Endothelial cell of umbilical vein (primary cell): Measurements from ENCODE around the gene SLC19A1. TPM values are rescaled to one million over a fixed set of nuclear protein-coding genes. Genes with fewer than 3 reads are reported as not detected.

ENCODE experiments used
- BruUV-seq: library from RNA; stranded (reverse); fragments of 400-500 nt; replicated peaks from 2 replicates; lab custom pipeline; 2021; lab: Mats Ljungman, UMichigan
- CTCF ChIA-PET: fragments of 300-600, 350-600 bp; sonication (Branson Sonifier 250); formaldehyde crosslinking; loops from one replicate; lab custom pipeline; 2021; ENCODE audit warnings: antibody characterized with exemption, inconsistent platforms; lab: Charles Lee
- POLR2A ChIA-PET: fragments of 300-600, 350-600 bp; sonication (Branson Sonifier 250); formaldehyde crosslinking; loops from one replicate; lab custom pipeline; 2021; ENCODE audit warnings: antibody characterized with exemption, inconsistent platforms; lab: Charles Lee
- DNase-seq: peaks from one replicate; pipeline ENCODE4 v3.0.0-alpha.2; 2011; ENCODE audit warnings: low read depth, low spot score
- FAIRE-seq: peaks from 2 replicates; lab custom pipeline; 2011; peaks lifted over from hg19 to GRCh38; lab: Jason Lieb, UNC
- H2AFZ ChIP-seq: 2 replicates; pipeline ENCODE4 v1.6.0; 2012; ENCODE audit warnings: low read depth, low read length, control low read depth, inconsistent platforms
- H3K27ac ChIP-seq: 2 replicates; pipeline ENCODE4 v1.5.1; 2011; ENCODE audit warnings: low read depth, mild to moderate bottlenecking, control low read depth, low read length, moderate library complexity; ENCODE audit not compliant: insufficient read depth
- H3K27me3 ChIP-seq, 2 experiments: 2 replicates each; pipeline versions ENCODE4 v1.6.0 to v1.6.1; 2011; ENCODE audit warnings: low read length in 2 of 2, mixed read lengths in 1 of 2; ENCODE audit not compliant: control insufficient read depth in 2 of 2, insufficient read depth in 2 of 2
- H3K36me3 ChIP-seq, 2 experiments: 2 replicates in 1 of 2; 3 replicates in 1 of 2; pipeline ENCODE4 v1.5.1; 2011; ENCODE audit warnings: low read length in 2 of 2, mild to moderate bottlenecking in 1 of 2, moderate library complexity in 1 of 2; ENCODE audit not compliant: control insufficient read depth in 2 of 2, insufficient read depth in 2 of 2; ENCODE audit errors: extremely low read depth in 1 of 2
- H3K4me1 ChIP-seq: 3 replicates; pipeline ENCODE4 v1.5.1; 2011; ENCODE audit warnings: mild to moderate bottlenecking, low read length; ENCODE audit not compliant: control insufficient read depth, insufficient read depth; ENCODE audit errors: extremely low read depth
- H3K4me2 ChIP-seq: 2 replicates; pipeline ENCODE4 v1.6.1; 2011; ENCODE audit warnings: low read length, control low read depth, mixed read lengths; ENCODE audit not compliant: insufficient read depth
- H3K4me3 ChIP-seq, 3 experiments: fragments of 200-600 bp in 1 of 3; sonication (generic), shearing (Covaris generic) in 1 of 3; replicated peaks in 1 of 3; 2 replicates each; pipeline ENCODE4 v1.5.1; 2011 to 2016; ENCODE audit warnings: control low read depth in 3 of 3, low read length in 3 of 3, mild to moderate bottlenecking in 2 of 3, inconsistent platforms in 1 of 3, low read depth in 1 of 3, moderate library complexity in 1 of 3; ENCODE audit not compliant: insufficient read depth in 1 of 3
- H3K79me2 ChIP-seq: 2 replicates; pipeline ENCODE4 v1.6.0; 2012; ENCODE audit warnings: low read length, inconsistent platforms; ENCODE audit not compliant: control insufficient read depth, insufficient read depth
- H3K9ac ChIP-seq: replicated peaks from 2 replicates; pipeline ENCODE3; 2011; ENCODE audit warnings: low read length, control low read depth; ENCODE audit not compliant: insufficient read depth; ENCODE audit errors: extremely low read depth
- H3K9me1 ChIP-seq: replicated peaks from 3 replicates; pipeline ENCODE4 v1.6.0; 2011; ENCODE audit warnings: mild to moderate bottlenecking, low read length; ENCODE audit not compliant: control insufficient read depth, insufficient read depth; ENCODE audit errors: extremely low read depth
- H3K9me3 ChIP-seq: replicated peaks from 2 replicates; pipeline ENCODE4 v1.5.1; 2012; ENCODE audit warnings: low read length, inconsistent platforms; ENCODE audit not compliant: control insufficient read depth, insufficient read depth
- H4K20me1 ChIP-seq: replicated peaks from 2 replicates; pipeline ENCODE3; 2011; ENCODE audit warnings: mild to moderate bottlenecking, low read length; ENCODE audit not compliant: control insufficient read depth, insufficient read depth; ENCODE audit errors: extremely low read depth
- CTCF ChIP-seq, 2 donors: IDR thresholded peaks; 1 replicate in 1 of 2; 2 replicates in 1 of 2; pipeline ENCODE4 v1.5.1; 2011; ENCODE audit warnings: low read length in 2 of 2, mild to moderate bottlenecking in 2 of 2, moderate library complexity in 2 of 2, control low read depth in 1 of 2, inconsistent platforms in 1 of 2, low read depth in 1 of 2; ENCODE audit not compliant: insufficient read depth in 1 of 2; ENCODE audit errors: extremely low read depth in 1 of 2
- EZH2 ChIP-seq: IDR thresholded peaks from 2 replicates; pipeline ENCODE4 v1.6.1; 2012; ENCODE audit warnings: borderline replicate concordance, low read depth, mild to moderate bottlenecking, moderate library complexity, low read length, inconsistent platforms; ENCODE audit not compliant: severe bottlenecking
- FOS ChIP-seq: IDR thresholded peaks from 2 replicates; pipeline ENCODE4 v1.6.1; 2011; ENCODE audit warnings: mild to moderate bottlenecking, low read length, moderate library complexity, borderline replicate concordance; ENCODE audit not compliant: insufficient read depth
- GATA2 ChIP-seq: IDR thresholded peaks from 2 replicates; pipeline ENCODE4 v1.7.0; 2011; ENCODE audit warnings: low read depth, mild to moderate bottlenecking, moderate library complexity, mixed read lengths, low read length; ENCODE audit not compliant: insufficient read length, insufficient read depth
- JUN ChIP-seq: IDR thresholded peaks from 2 replicates; pipeline ENCODE4 v1.6.1; 2011; ENCODE audit warnings: borderline replicate concordance, low read depth; ENCODE audit not compliant: insufficient read length, insufficient read depth
- MAX ChIP-seq: IDR thresholded peaks from 2 replicates; pipeline ENCODE4 v1.6.1; 2011; ENCODE audit not compliant: insufficient read depth, insufficient read length
- MYC ChIP-seq: IDR thresholded peaks from one replicate; pipeline ENCODE4 v1.6.1; 2011; ENCODE audit warnings: mild to moderate bottlenecking, low read depth, low read length
- POLR2A ChIP-seq: IDR thresholded peaks from 2 replicates; pipeline ENCODE4 v1.6.1; 2012; ENCODE audit warnings: low read depth, mild to moderate bottlenecking, control low read depth, low read length
- POLR2AphosphoS5 ChIP-seq: IDR thresholded peaks from 2 replicates; pipeline ENCODE4 v1.6.1; 2012; ENCODE audit warnings: low read depth, mild to moderate bottlenecking, control low read depth, low read length, moderate library complexity; ENCODE audit not compliant: insufficient read depth
- dilution Hi-C: fragments of 300-500 bp; cut with MboI; formaldehyde crosslinking; loops from one replicate; pipeline ENCODE4 v1.15.0; 2019; ENCODE audit warnings: low sequenced_read_pairs; ENCODE audit not compliant: extremely low pct_ligation_motif_present
- intact Hi-C: fragments of 100-400 bp; cut with micrococcal nuclease; formaldehyde crosslinking; loops from one replicate; pipeline ENCODE4 v1.10.0; 2022
- polyA plus RNA-seq, 4 experiments: library from polyadenylated mRNA; depleted of rRNA in 3 of 4; stranded (reverse) in 3 of 4; unstranded in 1 of 4; fragments of >200 nt; gene quantifications; 2 replicates each; pipeline versions ENCODE4 v1.2.1 to v1.2.3, GENCODE V29; 2011 to 2012; ENCODE audit warnings: missing spikeins in 1 of 4
- total RNA-seq: library from RNA; stranded (reverse); gene quantifications from 2 replicates; pipeline ENCODE4 v1.2.3, GENCODE V29; 2021

The SLC19A1 gene
- total and polyA plus RNA-seq, 2 donors (not counting 3 experiments of a cell fraction or from before 2014, with no cell fraction given): 36.3 to 54.6 TPM

GRCh38 chr21:45508607-45509565, 33.4 kb downstream of the SLC19A1 start:
- Histone ChIP-seq H2AFZ (no peak overlapping the region), H3K27me3 (no peaks in the 10 kb centered on the region), H3K27ac (no peak overlapping the region), H3K9ac (no peak overlapping the region), H3K4me3 (no peak overlapping the region), H3K4me2 (no peak overlapping the region), H3K9me3 (no peaks in the 10 kb centered on the region), H4K20me1 (no peaks in the 10 kb centered on the region), H3K79me2 (no peaks in the 10 kb centered on the region), H3K9me1 (no peaks in the 10 kb centered on the region), H3K4me1 (no peaks in the 10 kb centered on the region), H3K36me3 (peaks cover 3 to 19% of the 10 kb centered on the region in 2 experiments)
- DNase-seq (no peak), FAIRE-seq (no peak)
- intact Hi-C loops (no loop called here), dilution Hi-C loops (no loop called here)
- no TSS peak for BruUV-seq
- ChIA-PET CTCF (no interaction called here), POLR2A (no interaction called here)
- TF ChIP-seq MAX (no peak), POLR2AphosphoS5 (no peak), EZH2 (no peak), GATA2 (no peak), MYC (no peak), POLR2A (no peak), CTCF (IDR thresholded peaks at IDR 0.05; ENCODE audit: extremely low read depth in 1 of 2, insufficient read depth in 1 of 2, low read depth in 1 of 2, low read length in 2 of 2) (no peak), JUN (no peak), FOS (no peak)
